Measurements from ENCODE around the gene ZNF71. TPM values are rescaled to one million over a fixed set of nuclear protein-coding genes. Genes with fewer than 3 reads are reported as not detected.

The ZNF71 gene
- 1 to 10 TPM; 6.9 to 9.8 TPM for total RNA-seq

- TF ChIP-seq CTCF (IDR thresholded peaks at IDR 0.05) = peak in 1 of 2 donors; percentile 15
- Histone ChIP-seq H3K4me1 (peaks cover 0 to 19% of the 10 kb centered on the region in 2 donors), H3K27me3 (no peaks in the 10 kb centered on the region), H3K27ac (peak within 1 kb of the TSS; percentile 61 to 86), H3K4me3 (peak within 1 kb of the TSS; percentile 85 to 97), H3K9me3 (no peaks in the 10 kb centered on the region), H3K36me3 (no peaks in the 10 kb centered on the region)
- DNase-seq (ENCODE audit: low spot score) = peak; percentile 88
These were observed at the start of gene ZNF71 for GRCh38 chr19:56594783-56595547. TSS of gene ZNF71 (plus strand) at chr19:56595302. CDS start at chr19:56601559, 6,257 bp downstream.

GRCh38 chr19:56547535-56547934 is 47.6 kb upstream of the ZNF71 start:
- no peak for TF ChIP-seq CTCF (IDR thresholded peaks at IDR 0.05)
- no peaks in the 10 kb centered on the region for H3K4me1 ChIP-seq
- peaks cover 17 to 97% of the 10 kb centered on the region in 2 donors for H3K9me3 ChIP-seq
- peaks cover 45% of the 10 kb centered on the region for H3K36me3 ChIP-seq
- DNase-seq (ENCODE audit: low spot score) = no peak
- H3K27ac ChIP-seq = no peak overlapping the region
- H3K27me3 ChIP-seq = no peaks in the 10 kb centered on the region
- H3K4me3 ChIP-seq = no peak overlapping the region

GRCh38 chr19:56554272-56554869 is 40.7 kb upstream of the ZNF71 start:
- no peak for DNase-seq (ENCODE audit: low spot score)
- H3K27ac ChIP-seq = no peak overlapping the region
- no peak for TF ChIP-seq CTCF (IDR thresholded peaks at IDR 0.05)
- no peak overlapping the region for H3K4me3 ChIP-seq
- no peaks in the 10 kb centered on the region for H3K4me1 ChIP-seq
- no peaks in the 10 kb centered on the region for H3K27me3 ChIP-seq
- peaks cover 50% of the 10 kb centered on the region for H3K36me3 ChIP-seq
- peaks cover 52 to 100% of the 10 kb centered on the region in 2 donors for H3K9me3 ChIP-seq

GRCh38 chr19:56562766-56563165 is 32.3 kb upstream of the ZNF71 start:
- DNase-seq (ENCODE audit: low spot score) = no peak
- Histone ChIP-seq H3K4me1 (peaks cover 0 to 7% of the 10 kb centered on the region in 2 donors), H3K27ac (no peak overlapping the region), H3K9me3 (peaks cover 29 to 86% of the 10 kb centered on the region in 2 donors), H3K36me3 (no peaks in the 10 kb centered on the region), H3K27me3 (no peaks in the 10 kb centered on the region), H3K4me3 (no peak overlapping the region)
- TF ChIP-seq CTCF (IDR thresholded peaks at IDR 0.05) = no peak

GRCh38 chr19:56566904-56567273 is 28.2 kb upstream of the ZNF71 start:
- H3K27ac ChIP-seq = peak overlapping the region; percentile 83 to 90
- DNase-seq (ENCODE audit: low spot score) = peak; percentile 57
- no peaks in the 10 kb centered on the region for H3K27me3 ChIP-seq
- H3K36me3 ChIP-seq = peaks cover 31% of the 10 kb centered on the region
- H3K4me3 ChIP-seq = peak overlapping the region; percentile 96 to 97
- H3K9me3 ChIP-seq = peaks cover 34 to 79% of the 10 kb centered on the region in 2 donors
- no peak for TF ChIP-seq CTCF (IDR thresholded peaks at IDR 0.05)
- peaks cover 0 to 16% of the 10 kb centered on the region in 2 donors for H3K4me1 ChIP-seq
